ENCODE results near the gene VKORC1.

Gene VKORC1

DNA sequence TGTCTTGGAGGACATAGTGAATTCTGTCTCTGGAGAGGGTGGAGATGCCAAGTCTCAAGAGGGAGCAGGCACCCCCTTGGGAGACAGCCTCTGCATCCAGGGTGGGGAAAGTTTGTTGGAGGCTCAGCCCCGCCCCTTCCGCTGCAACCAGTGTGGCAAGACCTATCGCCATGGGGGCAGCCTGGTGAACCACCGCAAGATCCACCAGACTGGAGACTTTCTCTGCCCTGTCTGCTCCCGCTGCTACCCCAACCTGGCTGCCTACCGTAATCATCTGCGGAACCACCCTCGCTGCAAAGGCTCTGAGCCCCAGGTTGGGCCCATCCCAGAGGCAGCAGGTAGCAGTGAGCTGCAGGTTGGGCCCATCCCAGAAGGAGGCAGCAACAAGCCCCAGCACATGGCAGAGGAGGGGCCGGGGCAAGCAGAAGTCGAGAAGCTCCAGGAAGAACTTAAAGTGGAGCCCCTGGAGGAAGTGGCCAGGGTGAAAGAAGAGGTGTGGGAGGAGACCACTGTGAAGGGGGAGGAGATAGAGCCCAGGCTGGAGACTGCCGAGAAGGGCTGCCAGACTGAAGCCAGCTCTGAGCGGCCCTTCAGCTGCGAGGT is 15.2 kb downstream of the VKORC1 start:
- no peak overlapping the region for H3K27ac ChIP-seq
- no peak for TF ChIP-seq CTCF (conservative IDR thresholded peaks at IDR 0.05)

GRCh38 chr16:31078597-31079341 is 15.8 kb downstream of the VKORC1 start:
- no peak overlapping the region for H3K27ac ChIP-seq
- TF ChIP-seq CTCF (conservative IDR thresholded peaks at IDR 0.05) = no peak

GRCh38 chr16:31077592-31078396 is 16.8 kb downstream of the VKORC1 start:
- H3K27ac ChIP-seq = no peak overlapping the region
- no peak for TF ChIP-seq CTCF (conservative IDR thresholded peaks at IDR 0.05)

DNA sequence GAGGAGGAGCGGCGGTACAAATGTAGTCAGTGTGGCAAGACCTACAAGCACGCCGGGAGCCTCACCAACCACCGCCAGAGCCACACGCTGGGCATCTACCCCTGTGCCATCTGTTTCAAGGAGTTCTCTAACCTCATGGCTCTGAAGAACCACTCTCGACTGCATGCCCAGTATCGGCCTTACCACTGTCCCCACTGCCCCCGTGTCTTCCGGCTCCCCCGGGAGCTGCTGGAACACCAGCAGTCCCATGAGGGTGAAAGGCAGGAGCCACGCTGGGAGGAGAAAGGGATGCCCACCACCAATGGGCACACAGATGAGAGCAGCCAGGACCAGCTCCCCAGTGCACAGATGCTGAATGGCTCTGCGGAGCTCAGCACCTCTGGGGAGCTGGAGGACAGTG is 17.6 kb downstream of the VKORC1 start:
- no peak overlapping the region for H3K27ac ChIP-seq
- no peak for TF ChIP-seq CTCF (conservative IDR thresholded peaks at IDR 0.05)

DNA sequence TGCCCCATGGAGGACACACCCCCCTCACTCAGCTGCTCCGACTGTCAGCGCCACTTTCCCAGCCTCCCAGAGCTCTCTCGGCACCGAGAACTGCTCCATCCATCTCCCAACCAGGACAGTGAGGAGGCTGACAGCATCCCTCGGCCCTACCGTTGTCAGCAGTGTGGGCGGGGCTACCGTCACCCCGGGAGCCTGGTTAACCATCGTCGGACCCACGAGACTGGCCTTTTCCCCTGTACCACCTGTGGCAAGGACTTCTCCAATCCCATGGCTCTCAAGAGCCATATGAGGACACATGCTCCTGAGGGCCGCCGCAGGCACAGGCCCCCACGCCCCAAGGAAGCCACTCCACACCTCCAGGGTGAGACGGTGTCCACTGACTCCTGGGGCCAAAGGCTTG is 18.3 kb downstream of the VKORC1 start:
- H3K27ac ChIP-seq = no peak overlapping the region
- no peak for TF ChIP-seq CTCF (conservative IDR thresholded peaks at IDR 0.05)

- H3K27ac ChIP-seq = peak overlapping the region; percentile 88
- no peak for TF ChIP-seq CTCF (conservative IDR thresholded peaks at IDR 0.05)
Measured at GRCh38 chr16:31074814-31075183, 19.8 kb downstream of the VKORC1 start.

Measured in VCaP (cell line).